Measurements from ENCODE around the gene PIP4K2A. TPM values are rescaled to one million over a fixed set of nuclear protein-coding genes. Genes with fewer than 3 reads are reported as not detected.

Gene PIP4K2A
- total and polyA plus RNA-seq, 2 of the 8 experiments (the other 6 are each of a cell fraction or from before 2014, with no cell fraction given): 19.0 to 60.9 TPM

- TF ChIP-seq CHD7 (IDR thresholded peaks at IDR 0.05; ENCODE audit: insufficient replicate concordance, low read length): no peak
- no peak for TF ChIP-seq HDAC2 (IDR thresholded peaks at IDR 0.05; ENCODE audit: borderline replicate concordance in 1 of 2, low read depth in 2 of 2, low read length in 2 of 2)
- TF ChIP-seq RXRA (IDR thresholded peaks at IDR 0.05; ENCODE audit: insufficient read depth, low read depth, low read length): no peak
- no peak for TF ChIP-seq NANOG (IDR thresholded peaks at IDR 0.05; ENCODE audit: insufficient read depth, low read depth, low read length, poor library complexity, severe bottlenecking)
- TF ChIP-seq JUND (IDR thresholded peaks at IDR 0.05; ENCODE audit: low read length): no peak
These were observed 9.4 kb upstream of the PIP4K2A start (continued) for GRCh38 chr10:22723783-22724182.

All from H1 (cell line).